DND-41 (cell line): Measurements from ENCODE around the gene GLB1L.

Experiments
- ATAC-seq: fragments of 200-7000 bp; cut with Tn5 transposase; 3 replicates; pipeline ENCODE4 v1.9.1; 2021; ENCODE audit warnings: low read depth; ENCODE audit not compliant: insufficient read depth
- DNase-seq: peaks from one replicate; pipeline ENCODE4 v3.0.0-alpha.2; 2020
- H2AFZ ChIP-seq: 2 replicates; pipeline ENCODE4 v1.6.0; 2012; ENCODE audit warnings: low read depth, low read length
- H3K27ac ChIP-seq: 2 replicates; pipeline ENCODE4 v1.5.1; 2012; ENCODE audit warnings: low read length, inconsistent platforms
- H3K27me3 ChIP-seq: fragments of 200-600 bp; sonication (generic); 2 replicates; pipeline ENCODE4 v1.6.0; 2012; ENCODE audit warnings: low read length, mild to moderate bottlenecking, inconsistent platforms; ENCODE audit not compliant: insufficient read depth, poor library complexity
- H3K36me3 ChIP-seq: 2 replicates; pipeline ENCODE4 v1.5.1; 2012; ENCODE audit warnings: low read length, inconsistent platforms; ENCODE audit not compliant: insufficient read depth
- H3K4me1 ChIP-seq: 2 replicates; pipeline ENCODE4 v1.5.1; 2012; ENCODE audit warnings: mild to moderate bottlenecking, low read length; ENCODE audit not compliant: insufficient read depth
- H3K4me2 ChIP-seq: 2 replicates; pipeline ENCODE4 v1.6.0; 2012; ENCODE audit warnings: mild to moderate bottlenecking, moderate library complexity, low read length, inconsistent platforms; ENCODE audit not compliant: insufficient read depth
- H3K4me3 ChIP-seq, 2 experiments: fragments of 200-600 bp in 1 of 2; shearing (Covaris generic) in 1 of 2; 2 replicates each; pipeline ENCODE4 v1.5.1; 2012 to 2016; ENCODE audit warnings: inconsistent platforms in 2 of 2, low read length in 2 of 2, mild to moderate bottlenecking in 2 of 2, low read depth in 1 of 2, moderate library complexity in 1 of 2
- H3K79me2 ChIP-seq: 2 replicates; pipeline ENCODE4 v1.6.0; 2012; ENCODE audit warnings: low read length, inconsistent platforms; ENCODE audit not compliant: insufficient read depth
- H3K9ac ChIP-seq: 2 replicates; pipeline ENCODE4 v1.6.0; 2012; ENCODE audit warnings: low read depth, mild to moderate bottlenecking, inconsistent platforms, low read length, moderate library complexity
- H3K9me3 ChIP-seq: 2 replicates; pipeline ENCODE4 v1.5.1; 2012; ENCODE audit warnings: low read length, moderate library complexity, mild to moderate bottlenecking, inconsistent platforms; ENCODE audit not compliant: insufficient read depth, severe bottlenecking
- H4K20me1 ChIP-seq: 2 replicates; pipeline ENCODE4 v1.6.0; 2012; ENCODE audit warnings: low read length; ENCODE audit not compliant: insufficient read depth
- CTCF ChIP-seq: IDR thresholded peaks from 2 replicates; pipeline ENCODE4 v1.5.1; 2012; ENCODE audit warnings: borderline replicate concordance, low read length, moderate library complexity, mild to moderate bottlenecking; ENCODE audit not compliant: poor library complexity, severe bottlenecking; ENCODE audit errors: extremely low read depth
- EZH2 ChIP-seq: IDR thresholded peaks from 3 replicates; pipeline ENCODE4 v1.6.1; 2012; ENCODE audit warnings: borderline replicate concordance, low read depth, mild to moderate bottlenecking, moderate library complexity, low read length, inconsistent platforms; ENCODE audit not compliant: severe bottlenecking

Gene GLB1L

GRCh38 chr2:219210196-219210885, 34.9 kb downstream of the GLB1L start:
- ATAC-seq (no peak), DNase-seq (no peak)
- TF ChIP-seq CTCF (no peak), EZH2 (no peak)
- H3K27ac ChIP-seq, result no peak overlapping the region
- no peak overlapping the region for H3K4me3 ChIP-seq
- H3K79me2 ChIP-seq, result peaks cover 6% of the 10 kb centered on the region; the same call in 1 of the 2 replicates
- H4K20me1 ChIP-seq, result peaks cover 10% of the 10 kb centered on the region
- H3K9ac ChIP-seq, result no peak overlapping the region
- peaks cover 48% of the 10 kb centered on the region for H3K36me3 ChIP-seq
- no peaks in the 10 kb centered on the region for H3K9me3 ChIP-seq
- no peaks in the 10 kb centered on the region for H3K27me3 ChIP-seq
- H2AFZ ChIP-seq, result no peak overlapping the region
- H3K4me1 ChIP-seq, result peaks cover 25% of the 10 kb centered on the region
- no peak overlapping the region for H3K4me2 ChIP-seq

GRCh38 chr2:219209236-219210195, 35.7 kb downstream of the GLB1L start:
- Histone ChIP-seq H3K27me3 (no peaks in the 10 kb centered on the region), H3K4me3 (no peak overlapping the region), H3K36me3 (peaks cover 47% of the 10 kb centered on the region), H3K4me2 (no peak overlapping the region), H4K20me1 (peaks cover 10% of the 10 kb centered on the region), H3K27ac (no peak overlapping the region), H2AFZ (no peak overlapping the region), H3K79me2 (peaks cover 6% of the 10 kb centered on the region; the same call in 1 of the 2 replicates), H3K9ac (no peak overlapping the region), H3K9me3 (no peaks in the 10 kb centered on the region), H3K4me1 (peaks cover 25% of the 10 kb centered on the region)
- no peak for ATAC-seq
- DNase-seq, result no peak
- TF ChIP-seq EZH2, result no peak
- no peak for TF ChIP-seq CTCF

- Histone ChIP-seq H3K4me1 (peaks cover 25% of the 10 kb centered on the region), H3K4me3 (peak overlapping the region in 1 of 2 experiments; percentile 70; a peak in 2 of 4 replicates), H3K79me2 (peaks cover 6% of the 10 kb centered on the region; the same call in 1 of the 2 replicates), H3K27ac (no peak overlapping the region; the same call in 1 of the 2 replicates), H3K36me3 (peaks cover 34% of the 10 kb centered on the region), H3K9me3 (no peaks in the 10 kb centered on the region), H3K4me2 (peak overlapping the region; percentile 75), H2AFZ (no peak overlapping the region), H3K9ac (peak overlapping the region; percentile 57), H4K20me1 (peaks cover 10% of the 10 kb centered on the region), H3K27me3 (no peaks in the 10 kb centered on the region)
- DNase-seq (no peak), ATAC-seq (no peak)
- no peak for TF ChIP-seq EZH2
- TF ChIP-seq CTCF, result no peak
Measured at GRCh38 chr2:219207884-219208740, 37.1 kb downstream of the GLB1L start.
